Measurements from ENCODE around the gene SORCS3.

DNA sequence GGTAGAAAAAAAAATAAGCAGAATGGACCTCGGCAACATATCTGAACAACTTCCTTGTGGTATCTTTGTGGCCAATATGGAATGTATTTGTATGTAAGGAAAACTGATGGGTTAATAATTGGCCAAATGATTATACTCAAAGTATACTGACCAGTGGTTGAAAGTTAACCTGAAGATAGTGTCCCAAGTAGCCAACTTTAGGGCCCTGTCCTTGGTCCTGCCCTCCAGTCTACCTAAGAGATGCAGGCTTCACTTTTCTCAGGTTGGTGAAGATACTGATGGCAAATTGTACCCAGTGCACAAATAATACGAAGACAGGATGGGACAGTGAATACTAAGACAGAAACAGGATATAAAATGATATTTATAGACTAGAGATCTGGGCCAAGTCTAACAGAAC lies 109.2 kb downstream of the SORCS3 start:
- TF ChIP-seq CTCF (IDR thresholded peaks at IDR 0.05) (no peak), POLR2A (IDR thresholded peaks at IDR 0.05) (no peak)

All from right lobe of liver (tissue), 4 donors.